ENCODE measurements around the gene ZMAT3. TPM values are rescaled to one million over a fixed set of nuclear protein-coding genes. Genes with fewer than 3 reads are reported as not detected.
A peak's percentile ranks its signal among the peaks of the same experiment; 100 is the strongest.

ZMAT3 gene
- total and polyA plus RNA-seq, 2 of the 13 experiments (the other 11 are each of a cell fraction or from before 2014, with no cell fraction given): 11.4 to 11.7 TPM

GRCh38 chr3:179071323-179072099, at the start of gene ZMAT3 (continued):
- TF ChIP-seq ZNF383 (CRISPR knock-in tag; IDR thresholded peaks at IDR 0.05; ENCODE audit: borderline replicate concordance) (no peak), ISX (CRISPR knock-in tag; conservative IDR thresholded peaks at IDR 0.05) (peak; percentile 43; the same call in 1 of the 2 replicates), TMF1 (CRISPR knock-in tag; IDR thresholded peaks at IDR 0.05; ENCODE audit: low read depth) (no peak), RNF2 (conservative IDR thresholded peaks at IDR 0.05; ENCODE audit: low read depth) (0 out of 2 replicates have a peak, but pooled peaks have one; percentile 39), IRF9 (CRISPR knock-in tag; IDR thresholded peaks at IDR 0.05; ENCODE audit: borderline replicate concordance) (peak; percentile 74; the same call in 1 of the 2 replicates), ZNF446 (CRISPR knock-in tag; IDR thresholded peaks at IDR 0.05) (peak; percentile 79; the same call in 1 of the 2 replicates), TP53 (CRISPR knock-in tag; conservative IDR thresholded peaks at IDR 0.05) (0 out of 2 replicates have a peak, but pooled peaks have one; percentile 47), RERE (CRISPR knock-in tag; IDR thresholded peaks at IDR 0.05; ENCODE audit: low read depth) (no peak), ATF4 (CRISPR knock-in tag; IDR thresholded peaks at IDR 0.05) (no peak), ZNF572 (CRISPR knock-in tag; IDR thresholded peaks at IDR 0.05) (no peak), ZBTB3 (CRISPR knock-in tag; IDR thresholded peaks at IDR 0.05; ENCODE audit: borderline replicate concordance, low read depth) (no peak), ZNF720 (CRISPR knock-in tag; IDR thresholded peaks at IDR 0.05) (no peak), TEAD2 (CRISPR knock-in tag; IDR thresholded peaks at IDR 0.05) (no peak), MIXL1 (CRISPR knock-in tag; IDR thresholded peaks at IDR 0.05) (no peak), ADNP (CRISPR knock-in tag; IDR thresholded peaks at IDR 0.05) (no peak), NFE2L2 (IDR thresholded peaks at IDR 0.05; ENCODE audit: low read length) (no peak), ZNF782 (CRISPR knock-in tag; IDR thresholded peaks at IDR 0.05; ENCODE audit: borderline replicate concordance) (0 out of 2 replicates have a peak, but pooled peaks have one; percentile 79), TERF1 (CRISPR knock-in tag; IDR thresholded peaks at IDR 0.05) (no peak), ATRX (CRISPR knock-in tag; IDR thresholded peaks at IDR 0.05; ENCODE audit: borderline replicate concordance) (no peak), HBP1 (CRISPR knock-in tag; IDR thresholded peaks at IDR 0.05; ENCODE audit: low read depth) (peak; percentile 51; the same call in 1 of the 2 replicates)
